Osteocyte (in vitro differentiated cells): ENCODE results near the gene UBA7. TPM values are rescaled to one million over a fixed set of nuclear protein-coding genes. Genes with fewer than 3 reads are reported as not detected.

Source experiments
- DNase-seq: peaks from one replicate; pipeline ENCODE4 v3.0.0; 2021; ENCODE audit warnings: mixed read lengths; ENCODE audit not compliant: unreplicated experiment; ENCODE audit errors: extremely low spot score
- H3K27ac Mint-ChIP-seq: one replicate; pipeline ENCODE4 v1.8.0; 2021; ENCODE audit warnings: mild to moderate bottlenecking, mixed read lengths; ENCODE audit not compliant: unreplicated experiment
- H3K27me3 Mint-ChIP-seq: one replicate; pipeline ENCODE4 v1.8.0; 2021; ENCODE audit warnings: mixed read lengths; ENCODE audit not compliant: unreplicated experiment
- H3K36me3 Mint-ChIP-seq: one replicate; pipeline ENCODE4 v1.8.0; 2021; ENCODE audit warnings: mixed read lengths; ENCODE audit not compliant: unreplicated experiment
- H3K4me1 Mint-ChIP-seq: one replicate; pipeline ENCODE4 v1.8.0; 2021; ENCODE audit warnings: mixed read lengths; ENCODE audit not compliant: unreplicated experiment
- H3K4me3 Mint-ChIP-seq: one replicate; pipeline ENCODE4 v1.8.0; 2021; ENCODE audit warnings: mild to moderate bottlenecking, moderate library complexity, mixed read lengths; ENCODE audit not compliant: unreplicated experiment
- H3K9me3 Mint-ChIP-seq: one replicate; pipeline ENCODE4 v1.8.0; 2021; ENCODE audit warnings: mixed read lengths; ENCODE audit not compliant: unreplicated experiment
- microRNA-seq: library from miRNA; unstranded; fragments of <30 nt; microRNA quantifications from one replicate; pipeline ENCODE4 v1.1.0, GENCODE V29; 2020; ENCODE audit not compliant: unreplicated experiment
- total RNA-seq: library from RNA; stranded (reverse); gene quantifications from 2 replicates; pipeline ENCODE4 v1.2.1, GENCODE V29; 2021
- TF ChIP-seq, protein P1 (sequence below): fragments of 200-600 bp; sonication (generic); IDR thresholded peaks from 2 replicates; pipeline ENCODE4 v1.5.0; 2021; ENCODE audit warnings: antibody characterized with exemption, mild to moderate bottlenecking, moderate library complexity

UBA7 gene
- total RNA-seq, 1 donor from 2014 or later: 63.6 TPM

DNA sequence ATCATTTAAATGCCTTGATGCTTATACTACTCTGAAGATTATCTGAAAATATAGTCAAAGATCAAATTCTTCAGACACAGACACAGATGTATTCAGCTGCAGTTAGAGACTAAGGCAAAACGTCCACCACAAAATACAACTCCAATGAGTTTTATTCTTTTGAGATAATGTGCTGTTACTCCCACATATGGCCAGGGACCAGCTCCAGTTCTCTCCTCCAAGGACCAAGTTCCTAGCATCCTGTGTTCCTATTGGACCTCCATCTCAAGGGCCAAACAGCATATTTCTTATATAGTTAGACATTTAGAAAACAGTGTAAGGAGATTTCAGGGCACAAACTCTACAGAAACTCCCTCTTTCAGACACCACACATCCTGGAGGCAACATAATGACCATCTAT, 54.5 kb downstream of the UBA7 start:
- Mint-ChIP-seq H3K27me3 (no peaks in the 10 kb centered on the region), H3K4me3 (no peak overlapping the region), H3K36me3 (peaks cover 1% of the 10 kb centered on the region), H3K9me3 (no peaks in the 10 kb centered on the region), H3K27ac (no peak overlapping the region), H3K4me1 (peaks cover 12% of the 10 kb centered on the region)
- no peak for DNase-seq
- TF ChIP-seq, protein P1, sequence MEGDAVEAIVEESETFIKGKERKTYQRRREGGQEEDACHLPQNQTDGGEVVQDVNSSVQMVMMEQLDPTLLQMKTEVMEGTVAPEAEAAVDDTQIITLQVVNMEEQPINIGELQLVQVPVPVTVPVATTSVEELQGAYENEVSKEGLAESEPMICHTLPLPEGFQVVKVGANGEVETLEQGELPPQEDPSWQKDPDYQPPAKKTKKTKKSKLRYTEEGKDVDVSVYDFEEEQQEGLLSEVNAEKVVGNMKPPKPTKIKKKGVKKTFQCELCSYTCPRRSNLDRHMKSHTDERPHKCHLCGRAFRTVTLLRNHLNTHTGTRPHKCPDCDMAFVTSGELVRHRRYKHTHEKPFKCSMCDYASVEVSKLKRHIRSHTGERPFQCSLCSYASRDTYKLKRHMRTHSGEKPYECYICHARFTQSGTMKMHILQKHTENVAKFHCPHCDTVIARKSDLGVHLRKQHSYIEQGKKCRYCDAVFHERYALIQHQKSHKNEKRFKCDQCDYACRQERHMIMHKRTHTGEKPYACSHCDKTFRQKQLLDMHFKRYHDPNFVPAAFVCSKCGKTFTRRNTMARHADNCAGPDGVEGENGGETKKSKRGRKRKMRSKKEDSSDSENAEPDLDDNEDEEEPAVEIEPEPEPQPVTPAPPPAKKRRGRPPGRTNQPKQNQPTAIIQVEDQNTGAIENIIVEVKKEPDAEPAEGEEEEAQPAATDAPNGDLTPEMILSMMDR: no peak

DNA sequence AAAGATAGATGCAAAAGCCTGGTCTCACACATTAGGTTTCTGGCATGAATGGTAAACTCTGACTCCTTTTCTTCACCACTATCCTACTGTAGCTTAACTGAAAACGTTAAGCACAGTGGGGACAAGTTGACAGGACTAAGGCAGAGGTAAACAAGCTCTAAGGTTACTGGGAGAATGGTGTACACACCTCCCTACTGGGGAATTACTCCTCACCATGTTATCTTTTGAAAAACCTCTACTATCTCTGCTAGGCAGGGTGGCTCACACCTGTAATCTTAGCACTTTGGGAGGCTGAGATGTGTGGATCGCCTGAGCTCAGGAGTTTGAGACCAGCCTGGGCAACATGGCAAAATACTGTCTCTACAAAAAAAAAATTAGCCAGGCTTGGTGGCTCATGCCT, 56.6 kb downstream of the UBA7 start:
- Mint-ChIP-seq H3K27ac (no peak overlapping the region), H3K27me3 (no peaks in the 10 kb centered on the region), H3K36me3 (peaks cover 2% of the 10 kb centered on the region), H3K9me3 (no peaks in the 10 kb centered on the region), H3K4me1 (peaks cover 21% of the 10 kb centered on the region), H3K4me3 (no peak overlapping the region)
- TF ChIP-seq, protein P1: no peak
- DNase-seq: peak; percentile 15

DNA sequence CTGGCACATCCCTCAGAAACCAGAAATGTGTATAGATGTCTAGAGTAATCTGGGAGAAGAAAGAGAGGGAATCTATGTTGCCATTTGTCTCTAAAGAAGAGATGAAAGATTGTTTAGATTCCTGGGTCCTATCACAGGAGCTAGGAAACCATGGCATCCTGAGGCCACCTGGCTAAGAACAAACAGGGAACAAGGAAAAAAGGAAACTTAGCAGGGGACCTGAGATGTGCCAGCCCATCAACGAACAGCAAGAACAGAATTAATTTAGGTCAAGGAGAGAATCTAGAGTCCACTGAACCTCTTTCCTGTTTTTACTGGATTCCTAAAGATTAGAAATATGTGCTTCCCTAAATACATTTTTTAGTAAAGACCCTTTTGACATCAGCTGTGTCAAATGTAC, 57.7 kb downstream of the UBA7 start:
- H3K4me1 Mint-ChIP-seq: peaks cover 26% of the 10 kb centered on the region
- peaks cover 2% of the 10 kb centered on the region for H3K36me3 Mint-ChIP-seq
- TF ChIP-seq, protein P1: no peak
- H3K9me3 Mint-ChIP-seq: no peaks in the 10 kb centered on the region
- no peaks in the 10 kb centered on the region for H3K27me3 Mint-ChIP-seq
- peak; percentile 3 for DNase-seq
- no peak overlapping the region for H3K27ac Mint-ChIP-seq
- H3K4me3 Mint-ChIP-seq: no peak overlapping the region

Small RNAs within 50 kb of the gene (microRNA-seq; reads per million reads assigned to microRNA genes)
- gene MIR5193: not detected

Other genes starting within 250 kb of the UBA7 start
- 98.5 and 105 TPM in 2 replicates for gene APEH, start 139.6 kb downstream of the UBA7 start, total RNA-seq
- 35.9 and 38.3 TPM in 2 replicates for gene MST1, start 124.5 kb downstream of the UBA7 start, total RNA-seq
- 50.9 and 61.0 TPM in 2 replicates for gene RNF123, start 124.4 kb downstream of the UBA7 start, total RNA-seq
- gene AMIGO3, start 94.3 kb downstream of the UBA7 start, total RNA-seq: not detected in 2 replicates
- 27.3 and 27.5 TPM in 2 replicates for gene GMPPB, start 90.0 kb downstream of the UBA7 start, total RNA-seq
- 60.1 and 66.9 TPM in 2 replicates for gene IP6K1, start 27.4 kb downstream of the UBA7 start, total RNA-seq
- gene CDHR4, start 14.1 kb downstream of the UBA7 start, total RNA-seq: not detected in 2 replicates
- 5.1 and 5.2 TPM in 2 replicates for gene INKA1, start 10.7 kb downstream of the UBA7 start, total RNA-seq
- gene TRAIP, start 42.6 kb upstream of the UBA7 start, total RNA-seq: 3.4 and 5.3 TPM in 2 replicates
- gene CAMKV, start 56.0 kb upstream of the UBA7 start, total RNA-seq: not detected in 2 replicates
- gene MST1R, start 89.9 kb upstream of the UBA7 start, total RNA-seq: 1.1 and 1.8 TPM in 2 replicates
- gene MON1A, start 115.9 kb upstream of the UBA7 start, total RNA-seq: 12.8 and 13.8 TPM in 2 replicates
- 91.5 and 97.4 TPM in 2 replicates for gene RBM6, start 126.2 kb upstream of the UBA7 start, total RNA-seq